HG03571 (cell line): ENCODE data around the gene CARD10.

Experiments
- ATAC-seq: cut with Tn5 transposase; IDR thresholded peaks from one replicate; pipeline ENCODE4 v1.9.1; 2021; ENCODE audit not compliant: unreplicated experiment

Gene CARD10

DNA sequence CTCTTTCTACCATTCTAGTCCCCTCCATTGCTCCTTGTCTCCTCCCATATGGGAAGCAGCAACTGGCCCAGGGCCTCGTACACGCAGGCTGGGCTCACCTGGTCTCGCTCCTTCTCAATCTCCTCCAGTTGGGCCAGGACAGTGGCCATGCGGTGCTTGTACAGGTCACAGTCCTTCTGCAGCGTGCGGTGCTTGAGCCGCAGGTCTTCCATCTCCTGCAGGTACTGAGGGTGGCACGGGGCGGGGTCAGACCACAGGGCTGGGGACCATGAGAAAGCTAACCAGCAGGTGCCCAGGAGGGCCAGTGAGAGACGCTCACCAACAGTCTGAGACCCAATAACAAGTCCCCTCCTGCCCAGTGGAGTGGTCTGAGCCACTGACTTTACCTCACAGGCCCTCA is 11.5 kb downstream of the CARD10 start:
- ATAC-seq: no peak

- no peak for ATAC-seq
Measured at GRCh38 chr22:37505989-37506388, 13.2 kb downstream of the CARD10 start.

- no peak for ATAC-seq
Measured at GRCh38 chr22:37505565-37505964, 13.7 kb downstream of the CARD10 start.

GRCh38 chr22:37504964-37505363 is 14.3 kb downstream of the CARD10 start:
- no peak for ATAC-seq

- ATAC-seq: no peak
Measured at GRCh38 chr22:37503850-37504249, 15.4 kb downstream of the CARD10 start.

- no peak for ATAC-seq
Measured at GRCh38 chr22:37503183-37503683, 16.0 kb downstream of the CARD10 start.

DNA sequence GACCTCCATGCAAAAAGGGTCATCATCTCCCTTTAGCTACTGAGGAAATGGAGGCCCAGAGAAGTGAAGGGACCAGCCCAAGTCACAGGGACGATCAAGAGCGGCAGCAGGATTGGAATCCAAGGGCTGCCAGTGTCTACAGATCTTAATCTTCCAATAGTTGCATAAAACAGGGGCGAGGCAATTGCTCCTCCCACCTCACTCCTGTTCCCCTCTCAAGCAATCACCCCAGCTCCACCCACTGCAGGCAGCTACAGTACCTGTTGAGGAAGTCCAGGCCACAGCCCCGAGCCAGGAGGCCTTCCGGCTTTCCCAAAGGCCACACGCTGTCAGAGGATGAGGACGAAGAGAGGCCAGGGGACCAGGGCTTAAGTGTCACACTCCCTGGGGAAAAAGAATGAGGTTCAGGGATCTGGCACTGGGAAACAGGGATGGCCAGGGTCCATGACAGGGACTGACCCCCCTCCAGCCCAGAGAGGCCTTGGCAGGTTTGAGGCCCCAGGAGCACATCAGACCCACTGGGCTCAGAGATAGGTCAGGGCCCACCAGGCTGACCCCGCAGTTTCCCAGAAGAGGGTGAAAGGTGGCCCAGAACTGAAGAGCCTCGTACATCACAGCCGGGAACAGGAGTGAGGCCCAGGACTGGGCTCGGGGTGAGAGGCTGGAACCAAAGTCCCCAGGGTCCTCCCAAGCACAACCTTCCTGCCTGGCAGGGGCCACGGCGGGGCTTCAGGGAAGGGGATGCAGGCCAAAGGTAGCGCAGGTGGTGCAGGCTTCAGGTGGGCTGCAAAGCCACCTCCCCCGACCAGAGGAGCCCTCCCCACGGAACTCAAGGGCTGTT is 16.7 kb downstream of the CARD10 start:
- no peak for ATAC-seq

DNA sequence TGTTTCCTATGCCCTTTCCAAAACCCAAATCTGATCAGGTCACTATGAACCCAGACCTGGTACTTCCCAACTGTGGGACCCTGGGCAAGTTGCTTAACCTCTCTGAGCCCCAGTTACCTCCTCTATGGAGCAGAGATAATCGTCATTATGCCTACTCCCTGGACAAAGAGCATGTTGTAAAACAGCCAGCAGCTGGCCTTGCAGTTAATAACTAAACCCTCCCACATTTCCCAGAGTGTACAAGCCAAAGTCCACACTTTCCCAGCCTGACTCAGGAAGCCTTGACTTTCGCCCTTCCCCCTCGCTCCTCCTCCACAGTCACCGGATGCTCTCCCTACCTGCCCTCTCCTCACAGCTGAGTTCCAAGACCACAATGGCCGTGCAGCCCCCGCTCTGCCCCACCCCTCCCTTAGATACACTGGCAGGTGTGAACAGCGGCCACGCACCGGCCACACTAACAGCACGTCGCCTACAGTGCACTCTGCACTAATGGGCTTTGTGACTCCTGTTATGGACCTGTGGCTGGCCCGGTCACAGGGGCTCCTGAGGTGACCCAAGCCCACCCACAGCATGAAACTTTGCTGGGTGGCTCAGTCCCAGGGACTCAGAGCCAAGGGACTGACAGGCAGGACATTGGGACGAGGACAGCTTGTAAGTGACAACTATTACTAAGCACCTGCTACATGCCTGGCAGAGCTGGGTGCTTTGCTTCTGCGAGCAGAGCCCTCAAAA is 17.4 kb downstream of the CARD10 start:
- no peak for ATAC-seq

DNA sequence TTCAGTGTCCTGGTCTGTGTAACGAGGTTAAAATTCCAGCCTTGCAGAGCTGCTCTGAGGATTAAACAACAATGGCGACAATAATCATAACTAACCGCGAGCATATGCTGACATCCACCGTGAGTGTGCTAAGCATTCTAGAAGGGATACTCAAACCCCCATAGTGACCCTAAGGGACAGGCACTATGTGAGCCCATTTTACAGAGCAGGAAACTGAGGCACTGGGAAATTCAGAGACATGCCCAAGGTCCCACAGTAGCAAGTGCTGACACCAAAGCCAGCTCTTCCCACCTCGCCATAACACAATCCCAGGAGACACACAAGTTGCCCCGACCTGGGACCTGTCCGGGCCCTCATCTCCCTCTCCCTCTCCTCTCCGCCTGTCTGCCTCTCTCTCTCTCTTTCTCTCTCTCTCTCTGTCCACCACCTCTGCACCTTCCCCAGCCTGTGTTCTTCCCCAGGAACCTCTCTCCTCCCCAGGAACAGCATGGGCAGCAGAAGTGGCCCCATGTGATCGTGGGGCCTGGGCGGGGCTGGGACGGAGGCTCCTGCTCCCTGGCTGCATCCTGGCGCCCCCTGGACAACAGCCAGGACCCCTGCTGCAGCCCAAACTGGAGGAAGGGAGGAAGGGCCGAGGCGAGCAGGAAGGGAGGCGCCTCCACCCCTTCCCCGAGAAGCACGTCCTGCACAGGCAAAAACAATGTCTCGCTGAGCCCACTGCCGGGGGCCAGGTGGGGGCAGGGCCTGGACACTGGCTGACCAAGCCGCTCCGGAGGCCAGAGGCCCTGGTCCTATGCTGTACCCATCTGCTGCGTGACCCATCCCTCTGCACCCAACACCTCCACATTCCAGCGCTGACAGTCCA is 18.2 kb downstream of the CARD10 start:
- no peak for ATAC-seq

GRCh38 chr22:37499789-37500540 is 19.2 kb downstream of the CARD10 start:
- ATAC-seq: no peak

DNA sequence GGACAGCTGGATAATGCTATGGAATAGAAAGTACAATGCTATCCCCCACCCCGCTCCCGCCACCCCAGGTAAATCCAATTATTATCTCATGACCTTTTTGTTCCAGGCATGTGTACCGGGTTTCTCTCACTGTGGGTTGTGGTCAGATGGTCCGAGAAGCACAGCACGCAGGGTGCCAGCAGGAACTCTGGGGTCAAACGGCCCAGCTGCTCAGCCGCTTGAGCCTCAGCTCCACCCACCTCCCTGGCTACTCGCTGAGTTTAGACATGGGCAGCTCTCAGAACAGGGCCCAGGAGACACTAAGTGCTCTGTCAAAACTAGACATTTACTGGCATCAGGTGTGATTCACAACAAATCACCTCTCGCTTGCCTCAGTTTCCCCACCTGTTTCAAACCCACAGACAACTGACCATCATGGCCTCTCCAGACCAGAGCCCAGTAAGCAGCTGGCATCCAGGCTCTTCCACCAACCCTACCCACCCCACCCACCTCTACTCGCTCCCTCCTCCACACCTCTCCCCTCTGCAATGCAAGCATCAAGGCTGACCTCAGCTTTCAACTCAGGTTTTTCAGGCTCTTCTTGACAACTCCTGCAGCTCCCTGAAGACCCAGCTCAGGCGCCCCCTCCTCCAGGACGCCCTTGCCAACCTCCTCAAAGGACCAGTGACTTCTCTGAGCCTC is 20.0 kb downstream of the CARD10 start:
- no peak for ATAC-seq

DNA sequence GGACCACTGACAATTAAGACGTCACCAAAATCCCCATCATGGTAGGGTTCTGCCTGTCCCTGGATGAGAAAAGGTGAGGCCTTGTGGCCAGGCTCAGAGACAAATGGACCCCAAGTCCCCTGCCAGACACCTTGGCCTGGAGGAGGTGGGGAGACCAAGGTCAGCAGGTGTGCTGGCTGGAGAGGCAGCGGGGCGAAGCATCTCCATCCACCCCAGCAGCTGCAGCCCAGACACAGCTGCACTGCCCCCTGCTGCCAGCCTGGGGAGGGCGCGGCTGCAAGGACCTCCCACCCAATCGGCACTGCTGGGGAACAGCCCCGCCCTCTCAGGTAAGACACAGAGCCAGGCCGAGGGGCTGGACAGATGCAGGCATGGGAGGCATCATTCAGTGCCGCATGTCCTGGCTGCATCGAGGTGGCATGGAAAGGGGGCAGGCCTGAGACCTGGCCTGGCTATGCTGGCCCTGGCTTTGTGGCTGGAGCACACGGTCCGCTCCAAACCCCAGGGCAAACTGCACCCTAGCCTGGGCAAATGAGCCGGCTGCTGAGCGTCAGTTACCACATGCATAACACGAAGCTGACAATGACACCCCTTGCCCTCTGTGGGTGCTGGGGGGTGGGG is 20.8 kb downstream of the CARD10 start:
- no peak for ATAC-seq

DNA sequence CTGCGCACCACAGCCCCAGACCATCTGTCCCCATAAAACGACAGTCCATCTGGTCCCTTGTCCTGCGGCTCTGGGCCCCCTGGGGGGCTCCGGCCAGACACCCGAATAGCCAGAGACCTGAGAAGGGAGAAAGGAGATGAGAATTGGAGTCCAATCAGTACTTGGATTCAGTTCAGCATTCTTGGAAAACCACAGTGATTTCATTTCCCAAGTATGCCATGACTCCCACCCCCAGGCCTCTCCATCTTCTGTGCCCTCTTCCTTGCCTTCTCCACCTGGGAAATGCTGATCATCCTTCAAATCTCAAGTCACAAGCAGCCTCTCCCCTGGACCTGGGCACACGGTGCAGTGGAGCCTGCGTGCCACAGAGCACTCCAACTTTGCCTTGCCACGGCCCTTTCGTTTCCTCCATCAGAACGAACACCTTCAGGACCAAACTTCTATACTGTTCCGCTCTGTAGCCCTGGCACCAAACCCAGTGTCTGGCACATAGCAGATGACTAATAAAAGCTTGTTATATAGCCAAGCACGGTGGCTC is 22.1 kb downstream of the CARD10 start:
- no peak for ATAC-seq

GRCh38 chr22:37496651-37497050 is 22.6 kb downstream of the CARD10 start:
- no peak for ATAC-seq

DNA sequence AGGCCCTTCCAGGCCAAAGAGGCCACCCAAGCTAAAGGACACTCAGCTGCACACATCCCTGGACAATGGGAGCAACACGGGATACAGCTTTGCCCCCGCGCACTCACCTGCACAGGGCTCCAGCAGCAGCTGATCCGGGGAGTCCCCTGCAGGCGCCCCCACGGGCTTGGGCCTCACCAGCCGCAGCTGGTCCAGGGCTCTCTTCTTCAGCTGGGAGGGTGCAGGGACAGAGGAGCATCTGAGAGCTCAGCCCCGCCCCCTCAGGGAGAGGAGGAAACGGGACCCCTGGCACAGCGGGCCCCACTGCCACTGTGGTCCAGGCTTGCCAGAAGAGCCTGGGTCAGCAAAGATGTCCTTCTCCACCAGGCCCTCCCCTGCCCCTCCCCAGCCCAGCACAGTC is 25.2 kb downstream of the CARD10 start:
- ATAC-seq: no peak

GRCh38 chr22:37492428-37493344 is 26.5 kb downstream of the CARD10 start:
- no peak for ATAC-seq

DNA sequence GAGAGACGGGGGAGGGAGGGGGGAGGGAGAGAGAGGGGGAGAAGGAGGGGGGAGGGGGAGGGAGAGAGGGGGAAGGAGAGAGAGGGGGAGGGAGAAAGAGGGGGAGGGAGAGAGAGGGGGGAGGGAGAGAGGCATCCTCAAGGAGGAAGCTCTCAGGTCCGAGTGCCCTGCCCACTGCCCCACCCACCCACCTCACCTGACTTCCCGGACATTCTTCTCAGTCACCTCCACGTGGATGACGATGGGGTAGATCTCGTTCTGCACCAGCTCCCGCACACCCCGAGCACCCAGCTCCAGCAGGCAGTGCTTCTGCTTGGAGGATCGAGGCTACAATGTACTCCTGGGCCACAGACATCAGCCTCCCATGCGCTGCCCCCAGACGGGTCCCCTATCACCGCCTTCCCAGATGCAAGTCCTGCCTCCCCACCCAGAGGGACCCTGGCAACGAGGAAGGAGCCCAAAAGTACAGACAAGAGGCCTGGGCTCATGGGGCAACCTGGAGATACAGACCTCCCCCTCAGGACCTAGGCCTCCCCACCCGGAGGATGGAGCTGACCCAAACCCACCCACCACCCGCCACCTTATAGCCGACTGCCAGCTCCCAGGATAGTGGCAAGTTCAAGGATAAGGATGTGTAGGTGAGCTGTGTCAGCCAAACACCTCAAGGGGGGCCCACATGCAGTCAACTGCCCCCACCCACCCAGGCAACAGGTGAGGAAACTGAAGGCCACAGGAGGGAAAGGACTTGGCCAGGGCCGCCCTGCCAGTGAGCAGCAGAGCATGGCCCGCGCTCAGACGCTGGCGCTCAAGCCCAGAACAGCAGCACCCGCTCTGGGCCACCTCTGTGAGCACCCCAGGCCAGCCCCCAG is 27.4 kb downstream of the CARD10 start:
- no peak for ATAC-seq
